SU-DHL-6 (cell line): ENCODE results near the gene EFCAB8.

ENCODE experiments used
- CTCF ChIP-seq: fragments of 200-600 bp; sonication (generic); IDR thresholded peaks from one replicate; pipeline ENCODE4 v1.5.1; 2017; ENCODE audit warnings: antibody characterized with exemption, mild to moderate bottlenecking, low read length, moderate library complexity; ENCODE audit not compliant: insufficient read depth, poor library complexity, severe bottlenecking
- EZH2phosphoT487 ChIP-seq: fragments of 200-600 bp; sonication (generic), shearing (Covaris generic); conservative IDR thresholded peaks from 2 replicates; pipeline ENCODE4 v1.6.1; 2018; ENCODE audit warnings: mild to moderate bottlenecking, antibody characterized with exemption, low read length, moderate library complexity, mixed read lengths

GRCh38 chr20:33000802-33001466, 142.2 kb downstream of the EFCAB8 start:
- TF ChIP-seq CTCF (no peak), EZH2phosphoT487 (no peak)
